HepG2 (cell line): ENCODE results near the gene BIRC7. TPM values are rescaled to one million over a fixed set of nuclear protein-coding genes. Genes with fewer than 3 reads are reported as not detected.
A peak's percentile ranks its signal among the peaks of the same experiment; 100 is the strongest.

Experiments used
- BHLHE40 ChIP-seq: IDR thresholded peaks from 2 replicates; pipeline ENCODE4 v1.6.1; 2011; ENCODE audit warnings: low read length, improper control_type of control experiment
- FOXA1 ChIP-seq, 2 experiments: fragments of 450-650 bp in 1 of 2; sonication (generic) in 1 of 2; formaldehyde crosslinking in 1 of 2; IDR thresholded peaks; 2 replicates each; pipeline versions ENCODE4 v1.4.0 to v1.6.1; 2016 to 2020; ENCODE audit warnings: missing genetic modification reagents in 1 of 2
- NR2F6 ChIP-seq, 2 experiments: IDR thresholded peaks; 2 replicates each; pipeline ENCODE4 v1.6.1; 2016; ENCODE audit warnings: antibody characterized with exemption in 1 of 2, mild to moderate bottlenecking in 1 of 2
- PHF8 ChIP-seq: sonication (generic); formaldehyde crosslinking; IDR thresholded peaks from 2 replicates; pipeline ENCODE4 v1.5.0; 2020; ENCODE audit warnings: missing genetic modification reagents
- SP2 ChIP-seq: sonication (generic); formaldehyde crosslinking; IDR thresholded peaks from 2 replicates; pipeline ENCODE4 v1.5.1; 2020; ENCODE audit warnings: mild to moderate bottlenecking, missing genetic modification reagents
- SRF ChIP-seq: IDR thresholded peaks from 2 replicates; pipeline ENCODE4 v1.6.1; 2011; ENCODE audit warnings: mild to moderate bottlenecking, low read depth, low read length, moderate library complexity
- ZNF138 ChIP-seq: sonication (generic); formaldehyde crosslinking; IDR thresholded peaks from 2 replicates; pipeline ENCODE4 v1.5.0; 2020; ENCODE audit warnings: mild to moderate bottlenecking, low read depth, missing genetic modification reagents
- ZNF207 ChIP-seq: fragments of 450-650 bp; IDR thresholded peaks from 2 replicates; pipeline ENCODE4 v1.6.1; 2016; ENCODE audit warnings: antibody characterized with exemption, borderline replicate concordance
- ZNF724P ChIP-seq: sonication (generic); formaldehyde crosslinking; IDR thresholded peaks from 2 replicates; pipeline ENCODE4 v1.8.0; 2022; ENCODE audit warnings: missing genetic modification reagents, borderline replicate concordance
- ZNF737 ChIP-seq: sonication (generic); formaldehyde crosslinking; IDR thresholded peaks from 2 replicates; pipeline ENCODE4 v1.5.0; 2020; ENCODE audit warnings: missing genetic modification reagents, mild to moderate bottlenecking, borderline replicate concordance
- ZNF781 ChIP-seq: sonication (generic); formaldehyde crosslinking; IDR thresholded peaks from 2 replicates; pipeline ENCODE4 v1.5.1; 2020; ENCODE audit warnings: borderline replicate concordance, mild to moderate bottlenecking, missing genetic modification reagents; ENCODE audit errors: not compliant biosample characterization
- ZNF788 ChIP-seq: sonication (generic); formaldehyde crosslinking; IDR thresholded peaks from 2 replicates; pipeline ENCODE4 v1.5.0; 2020; ENCODE audit warnings: mild to moderate bottlenecking, missing genetic modification reagents, borderline replicate concordance
- ZNF841 ChIP-seq: sonication (generic); formaldehyde crosslinking; IDR thresholded peaks from 2 replicates; pipeline ENCODE4 v1.8.1; 2023; ENCODE audit warnings: missing genetic modification reagents, borderline replicate concordance
- polyA plus RNA-seq, 8 experiments: library from polyadenylated mRNA; depleted of rRNA in 3 of 8; stranded (reverse) in 7 of 8; unstranded in 1 of 8; fragments of >200 nt; fragmentation: Illumina TruSeq in 4 of 8; extraction: Trizol in 4 of 8; gene quantifications; 2 replicates each; pipeline versions ENCODE4 v1.2.1 to v1.2.3, GENCODE V29; 2011 to 2016; ENCODE audit warnings: low read depth in 4 of 8, missing spikeins in 1 of 8, mixed read lengths in 1 of 8; ENCODE audit not compliant: insufficient read depth in 1 of 8
- total RNA-seq, 5 experiments: library from RNA; depleted of rRNA; stranded (reverse); fragments of >200 nt; fragmentation: Illumina TruSeq; extraction: Trizol; gene quantifications; 2 replicates each; pipeline ENCODE4 v1.2.3, GENCODE V29; 2016; ENCODE audit warnings: low read depth in 1 of 5
- TF ChIP-seq, protein P1 (sequence below), 2 experiments: sonication (generic) in 1 of 2; formaldehyde crosslinking in 1 of 2; IDR thresholded peaks; 2 replicates each; pipeline versions ENCODE4 v1.4.0 to v1.6.1; 2016 to 2020; ENCODE audit warnings: borderline replicate concordance in 1 of 2, low read depth in 1 of 2, mild to moderate bottlenecking in 1 of 2, missing genetic modification reagents in 1 of 2
- TF ChIP-seq, protein P2 (sequence below): sonication (generic); formaldehyde crosslinking; IDR thresholded peaks from 2 replicates; pipeline ENCODE4 v1.8.0; 2022; ENCODE audit warnings: low read depth, missing genetic modification reagents
- TF ChIP-seq, protein P3 (sequence below): sonication (generic); formaldehyde crosslinking; IDR thresholded peaks from 2 replicates; pipeline ENCODE4 v1.4.0; 2020; ENCODE audit warnings: missing genetic modification reagents
- TF ChIP-seq, protein P4 (sequence below): sonication (generic); formaldehyde crosslinking; IDR thresholded peaks from 2 replicates; pipeline ENCODE4 v1.9.0; 2022; ENCODE audit warnings: low read depth, missing genetic modification reagents
- TF ChIP-seq, protein P5 (sequence below): sonication (generic); formaldehyde crosslinking; IDR thresholded peaks from 2 replicates; pipeline ENCODE4 v1.4.0; 2020; ENCODE audit warnings: missing genetic modification reagents

The BIRC7 gene
- total and polyA plus RNA-seq, 2 of the 13 experiments (the other 11 are each of a cell fraction or from before 2014, with no cell fraction given), result 0.27 to 5.1 TPM

DNA sequence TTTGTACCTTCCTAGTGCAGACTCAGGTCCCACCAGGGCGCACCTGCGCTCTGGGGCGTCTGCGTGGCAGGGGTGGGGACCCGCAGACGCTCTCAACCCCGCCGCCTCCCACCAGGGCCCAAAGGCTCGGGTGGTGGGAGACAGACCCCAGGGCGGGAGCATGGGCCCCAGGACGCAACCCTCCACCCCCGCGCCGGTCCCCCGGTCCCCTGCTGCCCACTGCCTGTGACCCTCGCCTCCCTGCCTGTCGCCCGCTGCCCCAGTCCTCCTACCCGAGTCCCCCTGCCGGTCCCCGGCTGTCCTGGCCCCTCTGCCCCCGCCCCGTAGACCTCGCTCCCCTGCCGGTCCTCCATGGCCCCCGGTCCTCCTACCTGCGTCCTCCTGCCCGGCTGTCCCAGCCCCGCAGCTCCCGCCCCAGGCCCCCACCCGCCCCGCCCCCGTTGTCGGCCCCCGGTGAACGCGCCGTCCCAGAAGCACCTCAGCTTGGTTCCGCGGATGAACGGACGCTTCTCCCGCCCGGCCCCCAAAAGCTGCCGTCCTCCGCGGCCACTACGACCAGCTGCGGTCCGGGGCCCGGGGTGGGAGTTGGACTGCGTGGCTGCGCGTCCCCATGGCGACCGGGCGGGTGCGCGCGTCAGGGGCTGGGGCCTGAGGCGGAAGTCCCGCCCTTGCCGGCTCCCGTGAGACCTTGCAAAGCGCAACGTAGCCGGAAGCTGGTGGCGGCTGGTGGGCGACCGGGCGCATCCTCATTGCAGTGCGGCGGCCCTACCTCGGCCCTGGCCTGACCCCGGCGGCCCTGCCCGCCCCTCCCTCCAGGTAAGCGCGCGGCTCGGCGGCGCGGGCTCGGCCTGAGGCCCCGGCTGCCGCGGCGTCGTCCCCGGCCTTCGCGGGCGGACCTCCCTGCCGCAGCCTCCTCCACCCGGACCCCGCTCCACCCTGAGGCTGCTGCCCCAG lies 36.7 kb downstream of the BIRC7 start, which contains the start of gene ARFGAP1 (continued):
- TF ChIP-seq, protein P1, sequence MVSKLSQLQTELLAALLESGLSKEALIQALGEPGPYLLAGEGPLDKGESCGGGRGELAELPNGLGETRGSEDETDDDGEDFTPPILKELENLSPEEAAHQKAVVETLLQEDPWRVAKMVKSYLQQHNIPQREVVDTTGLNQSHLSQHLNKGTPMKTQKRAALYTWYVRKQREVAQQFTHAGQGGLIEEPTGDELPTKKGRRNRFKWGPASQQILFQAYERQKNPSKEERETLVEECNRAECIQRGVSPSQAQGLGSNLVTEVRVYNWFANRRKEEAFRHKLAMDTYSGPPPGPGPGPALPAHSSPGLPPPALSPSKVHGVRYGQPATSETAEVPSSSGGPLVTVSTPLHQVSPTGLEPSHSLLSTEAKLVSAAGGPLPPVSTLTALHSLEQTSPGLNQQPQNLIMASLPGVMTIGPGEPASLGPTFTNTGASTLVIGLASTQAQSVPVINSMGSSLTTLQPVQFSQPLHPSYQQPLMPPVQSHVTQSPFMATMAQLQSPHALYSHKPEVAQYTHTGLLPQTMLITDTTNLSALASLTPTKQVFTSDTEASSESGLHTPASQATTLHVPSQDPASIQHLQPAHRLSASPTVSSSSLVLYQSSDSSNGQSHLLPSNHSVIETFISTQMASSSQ (IDR thresholded peaks at IDR 0.05; ENCODE audit: low read depth), result no peak
- TF ChIP-seq, protein P1 (CRISPR knock-in tag; IDR thresholded peaks at IDR 0.05; ENCODE audit: borderline replicate concordance), result peak; percentile 53; the same call in 1 of the 2 replicates
- TF ChIP-seq ZNF737 (CRISPR knock-in tag) (no peak), SP2 (peak; percentile 96), SRF (0 out of 2 replicates have a peak, but pooled peaks have one; percentile 20), ZNF138 (peak; percentile 20; the same call in 1 of the 2 replicates), ZNF207 (no peak), ZNF788 (peak; percentile 66; the same call in 1 of the 2 replicates), FOXA1 (IDR thresholded peaks at IDR 0.05) (no peak), FOXA1 (CRISPR knock-in tag; IDR thresholded peaks at IDR 0.05) (peak; percentile 32; the same call in 1 of the 2 replicates), BHLHE40 (peak; percentile 65), ZNF781 (peak; percentile 42), PHF8 (peak; percentile 92), NR2F6 (IDR thresholded peaks at IDR 0.05) (no peak), NR2F6 (CRISPR knock-in tag; IDR thresholded peaks at IDR 0.05) (peak; percentile 83; the same call in 1 of the 2 replicates), ZNF841 (no peak), ZNF724P (peak; percentile 12)
- TF ChIP-seq, protein P2, sequence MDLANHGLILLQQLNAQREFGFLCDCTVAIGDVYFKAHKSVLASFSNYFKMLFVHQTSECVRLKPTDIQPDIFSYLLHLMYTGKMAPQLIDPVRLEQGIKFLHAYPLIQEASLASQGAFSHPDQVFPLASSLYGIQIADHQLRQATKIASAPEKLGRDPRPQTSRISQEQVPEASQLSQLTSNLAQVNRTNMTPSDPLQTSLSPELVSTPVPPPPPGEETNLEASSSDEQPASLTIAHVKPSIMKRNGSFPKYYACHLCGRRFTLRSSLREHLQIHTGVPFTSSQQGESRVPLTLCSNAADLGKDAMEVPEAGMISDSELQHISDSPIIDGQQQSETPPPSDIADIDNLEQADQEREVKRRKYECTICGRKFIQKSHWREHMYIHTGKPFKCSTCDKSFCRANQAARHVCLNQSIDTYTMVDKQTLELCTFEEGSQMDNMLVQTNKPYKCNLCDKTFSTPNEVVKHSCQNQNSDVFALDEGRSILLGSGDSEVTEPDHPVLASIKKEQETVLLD (CRISPR knock-in tag), result peak; percentile 71
- TF ChIP-seq, protein P3, sequence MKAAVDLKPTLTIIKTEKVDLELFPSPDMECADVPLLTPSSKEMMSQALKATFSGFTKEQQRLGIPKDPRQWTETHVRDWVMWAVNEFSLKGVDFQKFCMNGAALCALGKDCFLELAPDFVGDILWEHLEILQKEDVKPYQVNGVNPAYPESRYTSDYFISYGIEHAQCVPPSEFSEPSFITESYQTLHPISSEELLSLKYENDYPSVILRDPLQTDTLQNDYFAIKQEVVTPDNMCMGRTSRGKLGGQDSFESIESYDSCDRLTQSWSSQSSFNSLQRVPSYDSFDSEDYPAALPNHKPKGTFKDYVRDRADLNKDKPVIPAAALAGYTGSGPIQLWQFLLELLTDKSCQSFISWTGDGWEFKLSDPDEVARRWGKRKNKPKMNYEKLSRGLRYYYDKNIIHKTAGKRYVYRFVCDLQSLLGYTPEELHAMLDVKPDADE, result peak; percentile 68; the same call in 1 of the 2 replicates
- TF ChIP-seq, protein P4, sequence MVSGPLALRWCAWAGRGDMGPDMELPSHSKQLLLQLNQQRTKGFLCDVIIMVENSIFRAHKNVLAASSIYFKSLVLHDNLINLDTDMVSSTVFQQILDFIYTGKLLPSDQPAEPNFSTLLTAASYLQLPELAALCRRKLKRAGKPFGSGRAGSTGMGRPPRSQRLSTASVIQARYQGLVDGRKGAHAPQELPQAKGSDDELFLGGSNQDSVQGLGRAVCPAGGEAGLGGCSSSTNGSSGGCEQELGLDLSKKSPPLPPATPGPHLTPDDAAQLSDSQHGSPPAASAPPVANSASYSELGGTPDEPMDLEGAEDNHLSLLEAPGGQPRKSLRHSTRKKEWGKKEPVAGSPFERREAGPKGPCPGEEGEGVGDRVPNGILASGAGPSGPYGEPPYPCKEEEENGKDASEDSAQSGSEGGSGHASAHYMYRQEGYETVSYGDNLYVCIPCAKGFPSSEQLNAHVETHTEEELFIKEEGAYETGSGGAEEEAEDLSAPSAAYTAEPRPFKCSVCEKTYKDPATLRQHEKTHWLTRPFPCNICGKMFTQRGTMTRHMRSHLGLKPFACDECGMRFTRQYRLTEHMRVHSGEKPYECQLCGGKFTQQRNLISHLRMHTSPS (CRISPR knock-in tag), result no peak
- TF ChIP-seq, protein P5, sequence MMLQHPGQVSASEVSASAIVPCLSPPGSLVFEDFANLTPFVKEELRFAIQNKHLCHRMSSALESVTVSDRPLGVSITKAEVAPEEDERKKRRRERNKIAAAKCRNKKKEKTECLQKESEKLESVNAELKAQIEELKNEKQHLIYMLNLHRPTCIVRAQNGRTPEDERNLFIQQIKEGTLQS (CRISPR knock-in tag), result 0 out of 2 replicates have a peak, but pooled peaks have one; percentile 31
